CD4-positive, alpha-beta T cell (primary cell): ENCODE measurements around the gene PRND. TPM values are rescaled to one million over a fixed set of nuclear protein-coding genes. Genes with fewer than 3 reads are reported as not detected.

ENCODE experiments used
- ATAC-seq: fragments of 200-7000 bp; cut with Tn5 transposase; one replicate; pipeline ENCODE4 v1.10.0; 2022; ENCODE audit warnings: mild to moderate bottlenecking; ENCODE audit not compliant: poor library complexity
- CTCF ChIA-PET: fragments of 350-600 bp; sonication (Branson Sonifier 250); formaldehyde crosslinking; loops from one replicate; lab custom pipeline; 2021; ENCODE audit warnings: antibody characterized with exemption, inconsistent platforms; lab: Charles Lee
- POLR2A ChIA-PET: fragments of 350-600 bp; sonication (Branson Sonifier 250); formaldehyde crosslinking; loops from one replicate; lab custom pipeline; 2021; ENCODE audit warnings: antibody characterized with exemption, inconsistent platforms; lab: Charles Lee
- DNase-seq, 14 experiments: peaks; one replicate each; pipeline ENCODE4 v3.0.0-alpha.2; 2013 to 2020; ENCODE audit warnings: mixed read lengths in 2 of 14
- H3K27ac ChIP-seq, 2 donors: one replicate each; pipeline versions ENCODE4 v1.5.1 to v1.7.0; 2013; ENCODE audit warnings: low read length in 2 of 2, low read depth in 1 of 2, mild to moderate bottlenecking in 1 of 2
- H3K27me3 ChIP-seq, 2 experiments: 1 replicate in 1 of 2; 2 replicates in 1 of 2; pipeline versions ENCODE4 v1.6.1 to v1.7.0; 2013; ENCODE audit warnings: low read length in 2 of 2, control low read depth in 1 of 2, mild to moderate bottlenecking in 1 of 2, moderate library complexity in 1 of 2; ENCODE audit not compliant: insufficient read depth in 2 of 2, control insufficient read depth in 1 of 2
- H3K36me3 ChIP-seq: one replicate; pipeline ENCODE4 v1.6.1; 2013; ENCODE audit warnings: low read length, control low read depth; ENCODE audit not compliant: insufficient read depth
- H3K4me1 ChIP-seq: one replicate; pipeline ENCODE4 v1.6.1; 2013; ENCODE audit warnings: low read length, control low read depth; ENCODE audit not compliant: insufficient read depth
- H3K4me3 ChIP-seq: one replicate; pipeline ENCODE4 v1.5.1; 2013; ENCODE audit warnings: mild to moderate bottlenecking, low read length, moderate library complexity
- H3K9me3 ChIP-seq, 2 experiments: 1 replicate in 1 of 2; 2 replicates in 1 of 2; pipeline versions ENCODE4 v1.6.1 to v1.7.0; 2013; ENCODE audit warnings: low read length in 2 of 2, mild to moderate bottlenecking in 2 of 2, control low read depth in 1 of 2, moderate library complexity in 1 of 2; ENCODE audit not compliant: control insufficient read depth in 1 of 2, insufficient read depth in 1 of 2
- H3K27ac Mint-ChIP-seq: one replicate; pipeline ENCODE4 v1.8.0; 2020; ENCODE audit warnings: mixed read lengths
- H3K27me3 Mint-ChIP-seq: one replicate; pipeline ENCODE4 v1.8.0; 2021; ENCODE audit warnings: mixed read lengths
- H3K36me3 Mint-ChIP-seq: one replicate; pipeline ENCODE4 v1.8.0; 2021; ENCODE audit warnings: low read depth, mixed read lengths
- H3K4me1 Mint-ChIP-seq: one replicate; pipeline ENCODE4 v1.8.0; 2021; ENCODE audit warnings: low read depth, mixed read lengths
- H3K4me3 Mint-ChIP-seq: one replicate; pipeline ENCODE4 v1.8.0; 2020; ENCODE audit warnings: mild to moderate bottlenecking, mixed read lengths
- H3K9me3 Mint-ChIP-seq: one replicate; pipeline ENCODE4 v1.8.0; 2020; ENCODE audit warnings: mixed read lengths
- CTCF ChIP-seq: fragments of 200-600 bp; IDR thresholded peaks from one replicate; pipeline ENCODE4 v1.8.0; 2022; ENCODE audit warnings: antibody characterized with exemption, mild to moderate bottlenecking
- intact Hi-C, 2 experiments: fragments of 100-400 bp; cut with DNase I in 1 of 2; cut with micrococcal nuclease in 1 of 2; formaldehyde crosslinking; loops; one replicate each; pipeline versions ENCODE4 v1.15.1 to v1.9.0; 2023 to 2025; cut with DNase I, micrococcal nuclease
- total RNA-seq, 174 experiments: library from RNA in 2 of 174; stranded (reverse) in 2 of 174; gene quantifications; one replicate each; pipeline ENCODE4 v1.2.3 and lab custom pipeline; 2021 to 2026

PRND gene
- total RNA-seq, 2 experiments from 2014 or later: not detected

DNA sequence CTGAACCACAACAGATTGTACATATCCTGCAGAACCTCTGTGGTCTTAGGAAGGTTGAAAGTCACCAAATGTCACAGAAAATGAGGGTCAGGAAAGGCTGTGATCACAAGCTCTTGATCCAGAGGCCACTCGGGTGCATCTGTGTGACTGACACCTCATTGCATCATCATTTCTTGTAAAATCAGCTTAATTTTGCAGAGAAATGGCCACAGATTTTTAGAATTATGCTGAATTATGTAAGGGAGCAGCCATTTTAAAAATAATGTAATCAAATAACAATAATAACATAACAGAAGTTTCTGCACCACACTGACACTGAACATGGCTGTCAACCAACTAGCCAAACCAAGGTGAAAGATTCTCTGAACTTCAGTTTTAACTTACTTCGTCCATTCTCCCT lies 32.5 kb upstream of the PRND start:
- ChIA-PET POLR2A (interaction anchor here (0.6 kb wide), 1 partner anchor 93 kb away, joined by 3 read pairs; no protein-coding TSS in a partner anchor), CTCF (interaction anchor here (1.0 to 1.9 kb wide), 3 partner anchors 9 to 75 kb away, joined by 3 to 7 read pairs (median 3); no protein-coding TSS in a partner anchor)
- peaks cover 6% of the 10 kb centered on the region for H3K36me3 ChIP-seq
- intact Hi-C loops: no loop called here
- ATAC-seq (no peak), DNase-seq (no peak)
- H3K4me3 Mint-ChIP-seq: peak overlapping the region; percentile 94
- peak overlapping the region; percentile 92 for H3K27ac Mint-ChIP-seq
- no peaks in the 10 kb centered on the region for H3K27me3 Mint-ChIP-seq
- TF ChIP-seq CTCF: no peak
- H3K27ac ChIP-seq: no peak overlapping the region
- peaks cover 78% of the 10 kb centered on the region for H3K4me1 Mint-ChIP-seq
- no peaks in the 10 kb centered on the region for H3K27me3 ChIP-seq
- peaks cover 28% of the 10 kb centered on the region for H3K4me1 ChIP-seq
- H3K36me3 Mint-ChIP-seq: peaks cover 33% of the 10 kb centered on the region
- no peaks in the 10 kb centered on the region for H3K9me3 ChIP-seq
- no peak overlapping the region for H3K4me3 ChIP-seq
- H3K9me3 Mint-ChIP-seq: no peaks in the 10 kb centered on the region

GRCh38 chr20:4691753-4692152 lies 30.0 kb upstream of the PRND start:
- no peak for DNase-seq
- H3K4me3 Mint-ChIP-seq: peak overlapping the region; percentile 18
- no peaks in the 10 kb centered on the region for H3K9me3 Mint-ChIP-seq
- H3K27ac Mint-ChIP-seq: no peak overlapping the region
- no peak for ATAC-seq
- CTCF ChIA-PET: no interaction called here
- POLR2A ChIA-PET: no interaction called here
- peaks cover 53% of the 10 kb centered on the region for H3K36me3 Mint-ChIP-seq
- Histone ChIP-seq H3K27ac (no peak overlapping the region), H3K4me1 (peaks cover 12% of the 10 kb centered on the region), H3K36me3 (peaks cover 6% of the 10 kb centered on the region), H3K9me3 (no peaks in the 10 kb centered on the region), H3K4me3 (no peak overlapping the region), H3K27me3 (no peaks in the 10 kb centered on the region)
- no peaks in the 10 kb centered on the region for H3K27me3 Mint-ChIP-seq
- no peak for TF ChIP-seq CTCF
- intact Hi-C loops: no loop called here
- peaks cover 79% of the 10 kb centered on the region for H3K4me1 Mint-ChIP-seq

DNA sequence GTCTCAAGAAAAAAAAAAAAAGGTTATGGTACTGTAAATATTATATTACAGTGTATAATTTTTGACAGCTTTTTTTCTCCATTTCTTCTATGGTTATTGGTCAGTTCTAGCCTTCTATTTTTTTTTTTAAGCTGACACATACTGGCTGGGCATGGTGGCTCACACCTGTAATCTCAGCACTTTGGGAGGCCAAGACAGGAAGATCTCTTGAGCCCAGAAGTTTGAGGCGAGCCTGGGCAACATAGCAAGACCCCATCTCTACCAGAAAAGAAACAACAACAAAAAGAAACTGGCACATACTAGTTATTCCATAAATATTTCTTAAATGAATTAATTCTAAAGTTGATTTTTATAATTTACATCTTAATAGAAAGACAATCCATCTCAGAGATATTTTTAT lies 27.6 kb upstream of the PRND start:
- H3K27ac ChIP-seq: no peak overlapping the region
- Mint-ChIP-seq H3K27me3 (no peaks in the 10 kb centered on the region), H3K36me3 (peaks cover 63% of the 10 kb centered on the region), H3K27ac (no peak overlapping the region), H3K4me1 (peaks cover 72% of the 10 kb centered on the region), H3K9me3 (no peaks in the 10 kb centered on the region), H3K4me3 (no peak overlapping the region)
- POLR2A ChIA-PET: no interaction called here
- no peaks in the 10 kb centered on the region for H3K9me3 ChIP-seq
- peaks cover 9% of the 10 kb centered on the region for H3K36me3 ChIP-seq
- CTCF ChIA-PET: no interaction called here
- H3K4me3 ChIP-seq: no peak overlapping the region
- DNase-seq: no peak
- peaks cover 13% of the 10 kb centered on the region for H3K4me1 ChIP-seq
- H3K27me3 ChIP-seq: no peaks in the 10 kb centered on the region
- TF ChIP-seq CTCF: no peak
- no peak for ATAC-seq
- intact Hi-C loops: no loop called here
